Right atrium auricular region (tissue), 2 donors: ENCODE data around the gene GYG1. TPM values are rescaled to one million over a fixed set of nuclear protein-coding genes. Genes with fewer than 3 reads are reported as not detected.
A peak's percentile ranks its signal among the peaks of the same experiment; 100 is the strongest.

Source experiments
- DNase-seq: peaks from one replicate; pipeline ENCODE4 v3.0.0-alpha.2; 2019; ENCODE audit warnings: low spot score
- H3K27ac ChIP-seq, 2 donors: fragments of 200-600 bp; sonication (generic); 1 replicate in 1 of 2; 2 replicates in 1 of 2; pipeline ENCODE4 v1.5.1; 2016 to 2019
- H3K27me3 ChIP-seq, 2 donors: fragments of 200-600 bp; sonication (generic); one replicate each; pipeline versions ENCODE4 v1.5.1 to v1.6.0; 2017 to 2019
- H3K36me3 ChIP-seq: fragments of 200-600 bp; sonication (generic); one replicate; pipeline ENCODE4 v1.5.1; 2016
- H3K4me1 ChIP-seq, 2 donors: fragments of 200-600 bp; sonication (generic); one replicate each; pipeline versions ENCODE4 v1.5.1 to v1.6.0; 2017 to 2019
- H3K4me3 ChIP-seq, 2 donors: fragments of 200-600 bp; sonication (generic); 1 replicate in 1 of 2; 2 replicates in 1 of 2; pipeline ENCODE4 v1.5.1; 2017 to 2019; ENCODE audit warnings: mild to moderate bottlenecking in 1 of 2, moderate library complexity in 1 of 2
- H3K9me3 ChIP-seq, 2 donors: fragments of 200-600 bp; sonication (generic); one replicate each; pipeline ENCODE4 v1.5.1; 2019
- total RNA-seq, 2 donors: library from RNA; depleted of rRNA; stranded (reverse); fragments of >200 nt; gene quantifications; one replicate each; pipeline ENCODE4 v1.1.0, GENCODE V29; 2016
- TF ChIP-seq, protein P1 (sequence below), 2 donors: fragments of 200-600 bp; sonication (generic); IDR thresholded peaks; one replicate each; pipeline ENCODE4 v1.5.1; 2019; ENCODE audit warnings: antibody characterized with exemption in 2 of 2

The GYG1 gene
- total RNA-seq, 2 donors from 2014 or later = 67.9 to 70.7 TPM

DNA sequence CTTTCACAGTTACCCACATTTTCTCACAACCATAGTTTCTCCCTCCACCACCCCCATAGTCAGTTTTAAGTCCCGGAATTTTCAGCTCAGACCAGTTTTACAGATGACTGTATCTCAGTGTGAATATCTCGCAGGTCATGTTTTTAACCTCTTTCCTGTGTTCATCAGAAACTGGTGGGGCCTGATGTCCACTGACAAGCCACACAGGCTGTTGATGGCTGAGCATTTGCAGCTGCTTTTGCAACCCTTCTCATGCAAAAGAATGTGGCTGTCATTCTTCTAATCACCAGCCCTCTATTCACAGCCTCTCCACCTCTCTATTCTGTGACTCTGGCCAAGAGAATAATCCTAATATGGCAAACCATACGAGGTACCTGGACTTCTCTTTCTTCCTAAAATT is 8.5 kb downstream of the GYG1 start:
- Histone ChIP-seq H3K4me3 (no peak overlapping the region), H3K9me3 (no peaks in the 10 kb centered on the region), H3K4me1 (peaks cover 0 to 23% of the 10 kb centered on the region in 2 donors), H3K27ac (peak overlapping the region; percentile 36 to 68), H3K27me3 (no peaks in the 10 kb centered on the region), H3K36me3 (peaks cover 24% of the 10 kb centered on the region)
- DNase-seq = no peak
- TF ChIP-seq, protein P1, sequence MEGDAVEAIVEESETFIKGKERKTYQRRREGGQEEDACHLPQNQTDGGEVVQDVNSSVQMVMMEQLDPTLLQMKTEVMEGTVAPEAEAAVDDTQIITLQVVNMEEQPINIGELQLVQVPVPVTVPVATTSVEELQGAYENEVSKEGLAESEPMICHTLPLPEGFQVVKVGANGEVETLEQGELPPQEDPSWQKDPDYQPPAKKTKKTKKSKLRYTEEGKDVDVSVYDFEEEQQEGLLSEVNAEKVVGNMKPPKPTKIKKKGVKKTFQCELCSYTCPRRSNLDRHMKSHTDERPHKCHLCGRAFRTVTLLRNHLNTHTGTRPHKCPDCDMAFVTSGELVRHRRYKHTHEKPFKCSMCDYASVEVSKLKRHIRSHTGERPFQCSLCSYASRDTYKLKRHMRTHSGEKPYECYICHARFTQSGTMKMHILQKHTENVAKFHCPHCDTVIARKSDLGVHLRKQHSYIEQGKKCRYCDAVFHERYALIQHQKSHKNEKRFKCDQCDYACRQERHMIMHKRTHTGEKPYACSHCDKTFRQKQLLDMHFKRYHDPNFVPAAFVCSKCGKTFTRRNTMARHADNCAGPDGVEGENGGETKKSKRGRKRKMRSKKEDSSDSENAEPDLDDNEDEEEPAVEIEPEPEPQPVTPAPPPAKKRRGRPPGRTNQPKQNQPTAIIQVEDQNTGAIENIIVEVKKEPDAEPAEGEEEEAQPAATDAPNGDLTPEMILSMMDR (IDR thresholded peaks at IDR 0.05) = no peak

- peak overlapping the region; percentile 36 to 68 for H3K27ac ChIP-seq
- H3K4me1 ChIP-seq = peaks cover 0 to 24% of the 10 kb centered on the region in 2 donors
- no peak overlapping the region for H3K4me3 ChIP-seq
- H3K9me3 ChIP-seq = no peaks in the 10 kb centered on the region
- TF ChIP-seq, protein P1 (IDR thresholded peaks at IDR 0.05) = no peak
- H3K27me3 ChIP-seq = no peaks in the 10 kb centered on the region
- peaks cover 19% of the 10 kb centered on the region for H3K36me3 ChIP-seq
- no peak for DNase-seq
Measured at GRCh38 chr3:149000206-149000745, 8.9 kb downstream of the GYG1 start.

DNA sequence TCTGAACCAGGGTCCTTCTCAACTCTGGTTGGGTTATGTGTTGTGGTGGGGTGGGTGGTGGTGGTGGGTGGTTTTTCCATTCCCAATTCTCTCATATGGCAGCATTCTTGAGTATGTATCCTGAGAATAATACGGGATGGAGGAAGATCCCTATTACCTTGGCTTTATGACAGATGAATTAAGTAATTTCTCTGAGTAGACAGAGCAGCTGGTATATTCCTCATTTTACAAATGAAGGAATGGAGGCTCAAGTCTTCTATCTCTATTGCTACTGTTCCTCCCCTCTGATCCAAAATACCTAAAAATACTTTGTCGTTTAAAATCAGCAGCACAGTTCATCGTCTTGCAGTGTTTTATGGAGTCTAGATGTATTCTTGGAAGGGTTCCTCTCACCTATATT is 10.4 kb downstream of the GYG1 start:
- Histone ChIP-seq H3K4me1 (peaks cover 0 to 24% of the 10 kb centered on the region in 2 donors), H3K9me3 (no peaks in the 10 kb centered on the region), H3K36me3 (peaks cover 19% of the 10 kb centered on the region), H3K27ac (no peak overlapping the region), H3K4me3 (no peak overlapping the region), H3K27me3 (no peaks in the 10 kb centered on the region)
- no peak for DNase-seq
- TF ChIP-seq, protein P1 (IDR thresholded peaks at IDR 0.05) = no peak

DNA sequence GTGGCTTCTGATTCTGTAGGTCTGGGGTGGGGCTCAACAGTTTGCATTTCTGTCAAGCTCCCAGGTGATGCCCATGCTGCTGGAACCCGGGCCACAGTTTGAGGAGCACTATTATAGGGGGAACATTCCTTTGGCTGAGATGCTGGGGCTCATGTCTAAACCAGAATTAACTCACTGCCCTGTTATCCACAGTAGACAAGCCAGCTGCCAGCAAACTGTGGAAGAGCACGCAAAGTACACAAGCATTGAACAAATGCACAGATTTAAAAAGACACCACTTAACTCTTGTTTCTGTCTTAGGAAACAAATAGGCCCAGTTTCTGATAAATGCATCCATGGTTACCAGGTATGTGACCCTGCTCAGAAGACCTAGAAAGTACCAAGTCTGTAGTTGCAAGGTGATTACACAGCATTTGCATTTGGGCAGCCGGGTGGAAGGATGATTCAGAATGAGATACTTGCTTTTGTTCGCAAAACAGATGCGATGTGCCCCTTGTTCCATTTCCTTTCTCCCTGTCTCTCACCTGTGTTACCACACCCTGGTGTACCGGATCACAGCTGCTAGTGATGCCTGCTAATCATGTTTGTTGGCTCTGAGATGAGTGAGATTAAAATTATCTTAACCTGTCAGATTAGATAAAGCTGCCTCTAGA is 12.4 kb downstream of the GYG1 start:
- H3K9me3 ChIP-seq = no peaks in the 10 kb centered on the region
- DNase-seq = no peak
- peaks cover 26% of the 10 kb centered on the region for H3K36me3 ChIP-seq
- TF ChIP-seq, protein P1 (IDR thresholded peaks at IDR 0.05) = no peak
- no peaks in the 10 kb centered on the region for H3K27me3 ChIP-seq
- peaks cover 0 to 15% of the 10 kb centered on the region in 2 donors for H3K4me1 ChIP-seq
- no peak overlapping the region for H3K4me3 ChIP-seq
- no peak overlapping the region for H3K27ac ChIP-seq

- H3K4me3 ChIP-seq = no peak overlapping the region
- H3K36me3 ChIP-seq = peaks cover 33% of the 10 kb centered on the region
- TF ChIP-seq, protein P1 (IDR thresholded peaks at IDR 0.05) = no peak
- no peak for DNase-seq
- peaks cover 0 to 14% of the 10 kb centered on the region in 2 donors for H3K4me1 ChIP-seq
- H3K27ac ChIP-seq = peak overlapping the region; percentile 49 to 53
- H3K27me3 ChIP-seq = no peaks in the 10 kb centered on the region
- no peaks in the 10 kb centered on the region for H3K9me3 ChIP-seq
Measured at GRCh38 chr3:149004622-149005021, 13.3 kb downstream of the GYG1 start.
